AG09319 (cell line): ENCODE results near the gene DCUN1D1.

Experiments used
- DNase-seq: peaks from one replicate; pipeline ENCODE4 v3.0.0-alpha.2; 2010; ENCODE audit warnings: low read depth; ENCODE audit errors: extremely low read depth
- TF ChIP-seq, protein P1 (sequence below): IDR thresholded peaks from 2 replicates; pipeline ENCODE4 v1.5.1; 2011; ENCODE audit warnings: low read depth, mild to moderate bottlenecking, inconsistent platforms, low read length, moderate library complexity

DCUN1D1 gene

DNA sequence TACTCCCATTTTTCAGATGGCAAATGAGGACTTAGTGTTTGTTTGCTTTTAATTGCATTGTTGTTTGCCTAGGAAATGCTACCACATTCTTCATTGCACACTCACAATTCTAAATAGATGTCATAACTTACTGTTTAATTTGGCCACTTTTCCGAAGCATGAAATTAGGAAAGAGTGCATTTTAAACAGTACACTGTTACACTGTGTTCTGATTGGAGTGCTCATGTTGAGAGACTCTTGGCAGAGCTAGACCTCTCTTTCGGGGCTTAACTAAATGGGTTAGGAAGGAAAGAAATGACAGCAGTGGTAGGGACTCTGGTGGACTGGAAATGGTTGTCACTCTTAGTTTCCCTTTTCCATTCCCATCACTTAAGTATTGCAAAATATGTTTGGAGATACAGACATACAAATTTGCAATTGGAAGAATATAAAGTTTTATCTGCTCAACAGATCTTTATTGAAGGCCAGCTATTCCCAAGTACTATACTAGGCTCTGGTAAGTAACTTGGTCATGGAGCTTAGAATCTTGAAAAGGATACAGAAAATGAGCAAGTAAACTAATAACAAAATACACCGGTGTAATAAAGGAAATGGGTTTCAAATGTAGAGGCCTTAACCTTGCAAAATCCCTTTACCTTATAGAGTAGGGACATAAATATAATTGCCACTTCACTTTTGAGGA, 90.2 kb downstream of the DCUN1D1 start:
- TF ChIP-seq, protein P1, sequence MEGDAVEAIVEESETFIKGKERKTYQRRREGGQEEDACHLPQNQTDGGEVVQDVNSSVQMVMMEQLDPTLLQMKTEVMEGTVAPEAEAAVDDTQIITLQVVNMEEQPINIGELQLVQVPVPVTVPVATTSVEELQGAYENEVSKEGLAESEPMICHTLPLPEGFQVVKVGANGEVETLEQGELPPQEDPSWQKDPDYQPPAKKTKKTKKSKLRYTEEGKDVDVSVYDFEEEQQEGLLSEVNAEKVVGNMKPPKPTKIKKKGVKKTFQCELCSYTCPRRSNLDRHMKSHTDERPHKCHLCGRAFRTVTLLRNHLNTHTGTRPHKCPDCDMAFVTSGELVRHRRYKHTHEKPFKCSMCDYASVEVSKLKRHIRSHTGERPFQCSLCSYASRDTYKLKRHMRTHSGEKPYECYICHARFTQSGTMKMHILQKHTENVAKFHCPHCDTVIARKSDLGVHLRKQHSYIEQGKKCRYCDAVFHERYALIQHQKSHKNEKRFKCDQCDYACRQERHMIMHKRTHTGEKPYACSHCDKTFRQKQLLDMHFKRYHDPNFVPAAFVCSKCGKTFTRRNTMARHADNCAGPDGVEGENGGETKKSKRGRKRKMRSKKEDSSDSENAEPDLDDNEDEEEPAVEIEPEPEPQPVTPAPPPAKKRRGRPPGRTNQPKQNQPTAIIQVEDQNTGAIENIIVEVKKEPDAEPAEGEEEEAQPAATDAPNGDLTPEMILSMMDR: no peak
- DNase-seq: no peak
